Measurements from ENCODE around the gene NBDY.
A peak's percentile ranks its signal among the peaks of the same experiment; 100 is the strongest.

The NBDY gene

GRCh38 chrX:56783450-56783831 lies 54.4 kb downstream of the NBDY start:
- peak in 9 of 10 donors; percentile 56 to 98 (median 90) for DNase-seq
- intact Hi-C loops (cut with DNase I) = no loop called here

GRCh38 chrX:56783996-56784620 lies 55.1 kb downstream of the NBDY start:
- DNase-seq = peak in 2 of 10 donors; percentile 21 to 57
- intact Hi-C loops (cut with DNase I) = no loop called here

- intact Hi-C loops (cut with DNase I) = no loop called here
- DNase-seq = no peak
These were observed 55.6 kb downstream of the NBDY start for GRCh38 chrX:56784666-56785065.

GRCh38 chrX:56785442-56785841 lies 56.4 kb downstream of the NBDY start:
- intact Hi-C loops (cut with DNase I) = no loop called here
- DNase-seq = peak in 2 of 10 donors; percentile 13 to 73

GRCh38 chrX:56786889-56787733 lies 58.1 kb downstream of the NBDY start:
- peak in 1 of 10 donors; percentile 13 for DNase-seq

GRCh38 chrX:56787734-56788152 lies 58.7 kb downstream of the NBDY start:
- DNase-seq = peak in 1 of 10 donors; percentile 44
- intact Hi-C loops (cut with DNase I) = no loop called here

More at GRCh38 chrX:56786889-56787733, 58.1 kb downstream of the NBDY start:
- intact Hi-C loops (cut with DNase I) = no loop called here

- intact Hi-C loops (cut with DNase I) = no loop called here
- DNase-seq = peak in 5 of 10 donors; percentile 45 to 89 (median 72)
These were observed 59.2 kb downstream of the NBDY start for GRCh38 chrX:56788229-56788628.

- DNase-seq = peak in 8 of 10 donors; percentile 49 to 96 (median 76)
These were observed 59.7 kb downstream of the NBDY start for GRCh38 chrX:56788717-56789122.

GRCh38 chrX:56789518-56790070 lies 60.6 kb downstream of the NBDY start:
- intact Hi-C loops (cut with DNase I) = no loop called here
- peak in 1 of 10 donors; percentile 11 for DNase-seq

More at GRCh38 chrX:56788717-56789122, 59.7 kb downstream of the NBDY start:
- intact Hi-C loops (cut with DNase I) = no loop called here

GRCh38 chrX:56790778-56791177 lies 61.7 kb downstream of the NBDY start:
- no peak for DNase-seq
- intact Hi-C loops (cut with DNase I) = no loop called here

GRCh38 chrX:56791456-56791855 lies 62.4 kb downstream of the NBDY start:
- intact Hi-C loops (cut with DNase I) = no loop called here
- no peak for DNase-seq

- DNase-seq = no peak
- intact Hi-C loops (cut with DNase I) = no loop called here
These were observed 63.4 kb downstream of the NBDY start for GRCh38 chrX:56792270-56793111.

- intact Hi-C loops (cut with DNase I) = no loop called here
- DNase-seq = no peak
These were observed 64.0 kb downstream of the NBDY start for GRCh38 chrX:56793112-56793430.

GRCh38 chrX:56793521-56794320 lies 64.7 kb downstream of the NBDY start:
- DNase-seq = peak in 2 of 10 donors; percentile 34 to 90
- intact Hi-C loops (cut with DNase I) = no loop called here

GRCh38 chrX:56794404-56795230 lies 65.6 kb downstream of the NBDY start:
- intact Hi-C loops (cut with DNase I) = no loop called here
- no peak for DNase-seq

GRCh38 chrX:56795309-56795868 lies 66.3 kb downstream of the NBDY start:
- DNase-seq = no peak
- intact Hi-C loops (cut with DNase I) = no loop called here

GRCh38 chrX:56796641-56797395 lies 67.8 kb downstream of the NBDY start:
- DNase-seq = no peak
- intact Hi-C loops (cut with DNase I) = no loop called here
